NCI-H2196 (cell line): Measurements from ENCODE around the gene HAX1.
"Not testable (repeated sequence)": the region's sequence is repeated elsewhere in the genome, so short reads cannot be mapped to it uniquely, and the experiment has no call there.

Experiments used
- DNase-seq: peaks from one replicate; lab custom pipeline; 2025; ENCODE audit not compliant: unreplicated experiment; lab: John Stamatoyannopoulos, UW

HAX1 gene

GRCh38 chr1:154272217-154272998 is at the start of gene HAX1:
Gene HAX1, plus strand, starts transcription at chr1:154272629. Its CDS starts 95 bp downstream, at chr1:154272724.
- DNase-seq = peak; percentile 93

DNA sequence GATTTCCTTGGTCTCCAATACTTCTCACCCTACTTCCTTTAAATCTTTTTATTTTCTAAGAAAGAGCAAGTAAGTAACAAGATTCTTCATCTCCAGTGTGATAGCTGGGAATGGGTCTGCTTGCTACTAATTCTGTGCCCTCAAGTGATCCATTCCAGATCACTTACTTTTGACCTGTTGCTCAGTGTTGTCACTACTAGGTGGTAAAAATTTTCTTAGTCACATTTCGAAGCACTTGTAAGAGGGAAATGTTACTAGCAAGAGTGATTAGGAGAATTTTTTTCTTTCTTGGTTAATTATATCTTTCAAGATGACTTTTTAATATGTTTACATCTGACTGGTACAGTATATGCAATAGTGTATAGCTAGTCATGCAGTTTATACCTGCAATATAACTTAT is 49.5 kb upstream of the HAX1 start:
- no peak for DNase-seq

- DNase-seq = no peak
These were observed 48.8 kb upstream of the HAX1 start for GRCh38 chr1:154223621-154224020.

DNA sequence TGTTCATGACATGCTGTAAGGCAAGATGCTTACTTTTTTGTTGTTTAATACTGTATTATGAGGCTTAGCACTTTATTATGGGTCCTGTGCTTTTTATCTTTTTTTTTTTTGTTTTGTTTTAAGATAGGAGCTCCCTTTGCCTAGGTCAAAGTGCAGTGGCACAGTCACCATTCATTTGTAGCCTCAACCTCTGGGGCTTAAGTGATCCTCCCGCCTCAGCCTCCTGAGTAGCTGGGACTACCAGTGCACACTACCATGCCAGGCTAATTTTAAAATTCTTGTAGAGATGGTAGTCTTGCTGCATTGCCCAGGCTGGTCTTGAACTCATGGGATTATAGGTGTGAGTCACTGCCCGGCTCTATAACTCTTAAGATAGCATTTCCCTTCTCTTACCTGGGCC is 47.1 kb upstream of the HAX1 start:
- no peak for DNase-seq

DNA sequence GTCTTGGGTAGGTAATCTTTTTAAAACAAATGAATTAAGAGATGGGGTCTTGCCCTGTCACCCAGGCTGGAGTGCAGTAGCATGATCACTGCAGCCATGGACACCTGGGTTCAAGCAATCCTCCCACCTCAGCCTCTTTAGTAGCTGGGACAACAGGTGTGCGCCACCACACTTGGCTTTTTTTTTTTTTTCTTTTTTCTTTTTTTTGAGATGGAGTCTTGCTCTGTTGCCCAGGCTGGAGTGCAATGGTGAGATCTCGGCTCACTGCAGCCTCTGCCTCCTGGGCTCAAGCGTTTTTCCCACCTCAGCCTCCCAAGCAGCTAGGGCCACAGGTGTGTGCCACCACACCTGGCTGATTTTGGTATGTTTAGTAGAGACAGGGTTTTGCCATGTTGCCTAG is 41.3 kb upstream of the HAX1 start:
- not testable (repeated sequence) for DNase-seq

DNA sequence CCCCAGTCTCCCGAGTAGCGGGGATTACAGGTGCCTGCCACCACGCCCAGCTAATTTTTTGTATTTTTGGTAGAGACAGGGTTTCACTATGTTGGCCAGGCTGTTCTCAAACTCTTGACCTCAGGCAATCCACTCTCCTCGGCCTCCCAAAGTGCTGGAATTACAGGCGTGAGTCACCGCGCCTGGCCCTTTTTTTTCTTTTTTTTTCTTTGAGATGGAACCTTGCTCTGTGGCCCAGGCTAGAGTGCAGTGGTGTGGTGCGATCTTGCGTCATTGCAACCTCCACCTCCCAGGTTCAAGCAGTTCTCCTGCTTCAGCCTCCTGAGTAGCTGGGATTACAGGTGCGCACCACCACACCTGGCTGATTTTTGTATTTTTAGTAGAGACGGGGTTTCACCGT is 39.3 kb upstream of the HAX1 start:
- not testable (repeated sequence) for DNase-seq

DNA sequence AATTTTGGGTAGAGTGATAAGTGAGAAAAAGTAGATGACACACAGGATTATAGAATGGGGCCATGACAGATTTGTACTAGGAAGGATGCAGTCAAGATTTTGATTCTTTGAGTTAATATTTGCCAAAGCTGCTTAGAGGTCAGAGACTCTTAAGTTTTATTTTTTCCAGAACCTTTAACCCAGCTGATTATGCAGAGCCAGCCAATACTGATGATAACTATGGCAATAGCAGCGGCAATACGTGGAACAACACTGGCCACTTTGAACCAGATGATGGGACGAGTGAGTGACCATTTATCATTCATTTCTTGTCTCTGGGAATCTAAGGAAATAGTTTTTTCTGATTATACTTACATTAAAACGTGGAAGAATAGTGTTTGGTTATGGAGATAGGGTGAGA is 35.6 kb upstream of the HAX1 start:
- no peak for DNase-seq

DNA sequence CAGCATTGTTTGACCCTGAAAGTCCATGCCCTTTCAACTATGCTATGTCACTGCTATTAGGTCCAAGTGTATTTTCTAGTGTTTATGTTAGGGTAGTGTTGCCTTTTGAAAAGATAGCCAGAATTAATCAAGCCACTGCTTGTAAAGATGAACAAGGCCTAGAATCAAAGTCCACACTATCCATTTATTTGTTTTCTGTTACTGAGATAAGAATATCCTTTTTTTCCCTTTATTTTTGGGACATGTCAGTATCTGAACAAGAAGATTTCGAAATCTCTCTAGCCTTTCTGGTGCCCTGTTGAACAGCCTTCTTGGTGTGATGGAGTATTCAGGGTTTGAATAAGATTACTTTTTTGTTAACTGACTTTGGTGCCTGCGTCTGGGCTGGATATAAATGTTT is 35.0 kb upstream of the HAX1 start:
- no peak for DNase-seq

- DNase-seq = no peak
These were observed 34.4 kb upstream of the HAX1 start for GRCh38 chr1:154237880-154238506.

DNA sequence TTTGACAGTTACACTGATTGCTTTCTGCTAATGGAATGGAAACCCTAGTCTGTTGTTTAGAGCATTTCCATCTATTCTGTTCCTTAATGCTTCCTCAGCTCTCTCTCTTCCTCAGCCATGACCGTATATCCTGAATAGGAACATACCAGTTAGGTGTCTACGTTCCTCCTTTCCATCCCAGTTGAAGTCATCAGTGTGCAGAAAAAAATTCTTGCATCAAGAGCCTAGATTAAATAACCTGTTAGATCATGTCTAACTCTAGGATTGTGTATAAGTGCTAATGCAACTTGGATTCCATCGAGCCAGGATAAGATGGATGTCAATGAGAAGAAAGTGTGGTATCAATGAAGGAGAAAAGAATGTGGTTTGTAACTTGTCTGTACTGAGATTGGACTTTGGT is 32.9 kb upstream of the HAX1 start:
- DNase-seq = no peak

- no peak for DNase-seq
These were observed 32.1 kb upstream of the HAX1 start for GRCh38 chr1:154240294-154240833.

DNA sequence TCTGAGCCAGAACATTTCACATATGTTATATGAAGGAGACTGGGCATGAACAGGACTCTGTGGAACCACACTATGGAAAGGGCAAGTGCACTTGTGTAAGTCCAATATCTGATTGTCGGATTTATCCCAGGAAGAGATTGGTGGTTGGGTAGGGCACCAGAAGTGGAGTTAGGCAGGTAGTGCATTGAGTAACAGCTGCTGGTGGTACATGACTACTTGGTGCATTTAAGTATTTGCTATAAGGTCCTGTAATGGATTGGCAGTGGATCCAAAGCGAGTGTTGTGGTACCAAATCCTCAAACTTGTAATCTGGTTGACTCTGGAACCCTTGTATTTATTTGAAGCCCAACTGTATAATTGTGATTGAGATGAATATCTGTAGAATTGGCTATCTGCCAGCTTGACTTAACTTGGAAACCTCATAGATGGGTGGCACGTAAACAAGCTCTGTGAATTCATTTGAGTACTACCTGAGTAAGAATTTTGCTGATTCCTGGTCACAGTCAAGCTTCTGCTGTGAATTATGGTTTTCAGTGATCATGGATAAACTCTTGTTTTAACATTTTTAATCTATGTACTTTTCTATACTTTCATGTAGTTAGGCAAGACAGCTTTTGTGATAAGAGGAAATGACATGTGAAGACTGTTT is 30.6 kb upstream of the HAX1 start:
- peak; percentile 18 for DNase-seq

DNA sequence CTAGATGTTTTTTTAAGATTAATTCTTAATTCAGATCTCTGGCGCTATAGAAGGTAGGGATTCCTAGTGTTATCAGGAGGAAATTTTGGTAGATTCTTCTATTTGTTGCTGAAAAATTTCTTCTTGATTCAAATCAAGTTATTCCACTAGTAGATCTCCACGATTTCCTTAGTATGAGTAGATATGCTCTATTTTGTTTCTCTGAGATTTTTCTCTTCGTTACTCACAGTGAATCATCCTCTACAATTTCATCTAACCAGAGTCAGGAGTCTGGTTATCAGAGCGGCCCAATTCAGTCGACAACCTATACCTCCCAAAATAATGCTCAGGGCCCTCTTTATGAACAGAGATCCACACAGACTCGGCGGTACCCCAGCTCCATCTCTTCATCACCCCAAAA is 18.8 kb upstream of the HAX1 start:
- DNase-seq = no peak

GRCh38 chr1:154256686-154257085 is 15.7 kb upstream of the HAX1 start:
- no peak for DNase-seq

GRCh38 chr1:154258784-154259183 is 13.6 kb upstream of the HAX1 start:
- no peak for DNase-seq

GRCh38 chr1:154260127-154260526 is 12.3 kb upstream of the HAX1 start:
- DNase-seq = no peak

GRCh38 chr1:154263465-154264332 is 8.7 kb upstream of the HAX1 start:
- DNase-seq = no peak

DNA sequence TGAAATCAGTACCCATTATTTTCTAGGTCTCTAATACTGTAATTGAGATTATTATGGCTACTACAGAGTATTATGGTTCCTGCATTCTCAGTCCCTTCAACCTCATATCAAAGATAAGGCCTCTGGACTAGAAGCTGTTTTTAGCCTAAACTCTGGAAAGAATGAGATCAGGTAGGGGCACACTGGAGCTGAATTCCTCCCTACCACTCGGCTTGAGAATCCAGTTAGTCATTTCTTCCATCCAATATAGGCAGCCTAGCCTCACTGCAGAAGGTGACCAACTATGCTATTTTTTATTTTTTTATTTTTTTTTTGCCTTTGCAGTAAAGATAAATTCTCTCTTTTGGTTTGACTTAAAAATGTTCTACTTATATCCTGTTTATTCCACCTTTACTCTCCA is 8.0 kb upstream of the HAX1 start:
- DNase-seq = no peak

- no peak for DNase-seq
These were observed 6.8 kb upstream of the HAX1 start for GRCh38 chr1:154265586-154265985.

GRCh38 chr1:154270833-154271232 is 1.6 kb upstream of the HAX1 start:
- no peak for DNase-seq

GRCh38 chr1:154272999-154273563 is 652 bp downstream of the HAX1 start:
- DNase-seq = no peak
